ENCODE results near the gene DNAH6.

DNAH6 gene

DNA sequence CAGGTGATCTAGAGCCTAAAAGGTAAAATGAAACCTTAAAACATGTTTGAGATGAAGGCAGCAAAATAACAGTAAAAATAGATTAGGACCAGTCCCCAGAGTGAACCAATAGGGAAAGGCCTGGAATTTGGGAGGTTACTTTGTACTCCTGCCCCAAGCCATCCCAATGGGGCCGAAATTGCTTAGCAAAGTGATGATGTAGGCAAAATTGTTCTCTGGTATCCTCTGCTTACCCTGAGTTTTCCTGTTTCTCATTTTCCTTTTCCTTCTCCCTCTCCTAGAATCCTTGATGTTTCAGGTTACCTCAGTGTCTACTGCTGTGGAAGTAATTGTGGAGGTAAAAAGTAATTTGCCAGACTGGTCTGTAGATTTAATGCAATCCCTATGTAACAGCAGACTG is 271.7 kb downstream of the DNAH6 start:
- no peak overlapping the region for H3K27ac ChIP-seq

DNA sequence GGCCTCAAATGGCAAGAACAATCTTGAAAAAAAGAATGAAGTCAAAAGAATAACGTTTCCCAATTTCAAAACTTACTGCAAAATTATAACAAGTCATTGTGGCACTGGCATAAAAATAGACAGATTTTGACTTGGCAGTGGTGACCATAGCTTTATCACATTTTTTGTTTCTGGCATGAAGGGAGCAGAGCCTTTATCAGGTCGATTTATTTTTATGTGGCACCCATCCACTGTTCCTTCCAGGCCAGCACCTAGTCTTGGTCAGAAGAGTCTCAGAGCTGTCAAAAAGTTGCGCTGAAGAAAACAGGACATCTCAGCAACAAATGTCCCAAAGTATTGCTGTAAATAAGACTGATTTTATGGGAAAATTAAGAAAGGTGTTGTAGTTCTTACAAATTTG is 272.2 kb downstream of the DNAH6 start:
- no peak overlapping the region for H3K27ac ChIP-seq
- TF ChIP-seq, protein P1, sequence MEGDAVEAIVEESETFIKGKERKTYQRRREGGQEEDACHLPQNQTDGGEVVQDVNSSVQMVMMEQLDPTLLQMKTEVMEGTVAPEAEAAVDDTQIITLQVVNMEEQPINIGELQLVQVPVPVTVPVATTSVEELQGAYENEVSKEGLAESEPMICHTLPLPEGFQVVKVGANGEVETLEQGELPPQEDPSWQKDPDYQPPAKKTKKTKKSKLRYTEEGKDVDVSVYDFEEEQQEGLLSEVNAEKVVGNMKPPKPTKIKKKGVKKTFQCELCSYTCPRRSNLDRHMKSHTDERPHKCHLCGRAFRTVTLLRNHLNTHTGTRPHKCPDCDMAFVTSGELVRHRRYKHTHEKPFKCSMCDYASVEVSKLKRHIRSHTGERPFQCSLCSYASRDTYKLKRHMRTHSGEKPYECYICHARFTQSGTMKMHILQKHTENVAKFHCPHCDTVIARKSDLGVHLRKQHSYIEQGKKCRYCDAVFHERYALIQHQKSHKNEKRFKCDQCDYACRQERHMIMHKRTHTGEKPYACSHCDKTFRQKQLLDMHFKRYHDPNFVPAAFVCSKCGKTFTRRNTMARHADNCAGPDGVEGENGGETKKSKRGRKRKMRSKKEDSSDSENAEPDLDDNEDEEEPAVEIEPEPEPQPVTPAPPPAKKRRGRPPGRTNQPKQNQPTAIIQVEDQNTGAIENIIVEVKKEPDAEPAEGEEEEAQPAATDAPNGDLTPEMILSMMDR (conservative IDR thresholded peaks at IDR 0.05): no peak

More for the DNA sequence above, 271.7 kb downstream of the DNAH6 start:
- TF ChIP-seq, protein P1 (conservative IDR thresholded peaks at IDR 0.05): no peak

DNA sequence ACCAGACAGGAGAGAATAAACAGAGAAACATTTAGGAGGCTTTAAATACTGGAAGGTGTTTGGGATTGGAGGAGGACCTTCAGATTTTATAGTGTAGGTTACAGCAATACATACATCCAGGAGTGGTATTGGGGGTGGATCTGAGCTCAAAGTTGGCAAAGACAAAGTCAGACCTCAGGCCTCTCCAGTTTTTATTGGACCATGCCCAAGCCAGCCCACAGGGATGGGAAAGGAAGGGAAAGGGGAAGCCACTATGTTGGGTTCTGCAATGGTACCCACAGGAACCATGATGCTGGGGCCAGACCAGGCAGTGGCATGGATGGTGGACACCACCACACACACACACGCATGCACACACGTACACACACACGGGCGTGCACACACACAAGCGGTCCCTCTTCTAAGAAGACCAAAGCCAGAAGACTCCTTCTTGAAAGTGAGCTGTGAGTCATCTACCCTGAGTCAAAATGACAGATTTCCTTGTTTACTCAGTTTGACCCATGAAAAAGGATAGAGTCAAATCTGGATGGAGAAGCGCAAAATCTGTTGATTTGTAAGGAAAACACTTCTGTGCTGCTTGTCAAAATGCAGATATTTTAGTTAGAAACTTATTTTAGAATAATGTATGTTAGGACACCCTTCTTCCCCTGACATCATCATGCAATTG is 276.7 kb downstream of the DNAH6 start:
- TF ChIP-seq, protein P1 (conservative IDR thresholded peaks at IDR 0.05): no peak
- H3K27ac ChIP-seq: no peak overlapping the region

DNA sequence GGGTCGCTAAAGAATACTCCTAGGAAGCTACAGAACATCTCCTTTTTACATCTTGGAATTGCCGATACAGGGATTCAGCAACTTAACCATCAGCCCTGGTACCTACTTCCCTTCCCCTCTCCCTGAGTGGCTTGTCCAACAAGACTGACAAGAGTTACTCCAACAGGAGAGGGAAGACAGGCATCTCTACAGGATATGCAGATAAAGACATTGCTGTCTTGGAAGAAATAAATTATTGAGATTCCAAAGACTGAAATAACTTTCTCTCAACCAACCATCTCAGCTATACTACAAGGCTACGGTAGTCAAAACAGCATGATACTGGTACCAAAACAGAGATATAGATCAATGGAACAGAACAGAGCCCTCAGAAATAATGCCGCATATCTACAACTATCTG is 277.3 kb downstream of the DNAH6 start:
- H3K27ac ChIP-seq: no peak overlapping the region

DNA sequence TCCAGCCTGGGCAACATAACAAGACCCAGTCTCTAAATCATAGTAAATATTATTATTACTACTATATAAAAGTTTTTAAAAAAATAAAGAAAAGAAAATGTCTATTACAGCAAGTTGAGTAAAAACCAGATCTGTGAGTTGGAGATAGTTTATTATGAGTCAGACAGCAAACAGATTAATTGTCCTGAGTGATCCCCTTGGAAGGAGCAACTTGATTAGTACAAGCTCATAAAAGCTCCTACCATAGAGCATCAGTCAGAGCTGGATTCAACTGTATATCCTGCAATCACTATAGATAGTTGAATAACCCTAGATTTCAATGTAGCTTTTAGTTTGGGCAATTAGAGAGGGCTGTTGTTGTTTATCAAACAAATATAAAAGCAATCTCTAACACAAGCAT is 280.5 kb downstream of the DNAH6 start:
- TF ChIP-seq, protein P1 (conservative IDR thresholded peaks at IDR 0.05): no peak

More for the DNA sequence above, 277.3 kb downstream of the DNAH6 start:
- TF ChIP-seq, protein P1 (conservative IDR thresholded peaks at IDR 0.05): no peak

DNA sequence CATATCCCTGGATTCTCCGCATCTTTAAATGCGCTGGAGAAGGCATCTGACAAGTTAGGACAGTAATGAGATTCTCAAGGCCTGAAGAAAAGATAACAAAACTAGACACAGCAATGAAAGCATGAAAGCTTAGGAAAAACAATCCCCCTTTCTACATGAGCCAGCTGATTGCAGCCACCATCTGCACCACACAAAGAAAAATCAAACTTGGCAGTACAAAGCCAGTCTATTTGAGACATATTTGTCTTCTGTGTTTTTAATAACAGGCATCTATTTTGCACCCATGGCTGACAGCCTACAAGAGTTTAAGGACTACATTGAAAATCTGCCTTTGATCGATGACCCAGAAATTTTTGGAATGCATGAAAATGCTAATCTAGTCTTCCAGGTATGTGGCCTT is 281.0 kb downstream of the DNAH6 start:
- TF ChIP-seq, protein P1 (conservative IDR thresholded peaks at IDR 0.05): no peak

More for the DNA sequence above, 280.5 kb downstream of the DNAH6 start:
- no peak overlapping the region for H3K27ac ChIP-seq

DNA sequence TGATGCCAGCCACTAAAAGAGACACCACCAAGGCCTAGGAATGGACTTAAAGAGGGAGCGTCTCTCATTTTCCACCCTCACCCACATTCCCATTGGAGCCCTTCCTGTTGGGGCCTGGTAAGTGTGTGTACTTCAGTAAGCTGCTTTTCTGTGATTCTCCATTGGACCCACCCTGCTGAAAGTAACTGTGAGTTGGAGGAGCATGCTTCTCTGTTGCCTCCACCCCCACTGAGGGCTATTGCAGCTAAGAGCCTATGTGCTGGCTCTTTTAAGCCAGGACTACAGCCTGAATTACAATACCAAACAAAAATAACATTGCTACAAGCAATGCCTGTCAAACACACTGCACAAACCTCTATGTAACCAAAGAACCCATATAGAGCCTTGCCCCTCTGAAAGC is 283.5 kb downstream of the DNAH6 start:
- no peak overlapping the region for H3K27ac ChIP-seq
- TF ChIP-seq, protein P1 (conservative IDR thresholded peaks at IDR 0.05): no peak

More for the DNA sequence above, 281.0 kb downstream of the DNAH6 start:
- no peak overlapping the region for H3K27ac ChIP-seq
